KMS-11 (cell line): Measurements from ENCODE around the gene IKBKE.
A peak's percentile ranks its signal among the peaks of the same experiment; 100 is the strongest.

Experiments used
- H2AFZ ChIP-seq: fragments of 200-600 bp; sonication (generic); 2 replicates; pipeline ENCODE4 v1.6.1; 2016; ENCODE audit warnings: antibody characterized with exemption, mixed run types, low read depth
- H3K27ac ChIP-seq: fragments of 200-600 bp; sonication (generic); 2 replicates; pipeline ENCODE4 v1.6.1; 2016; ENCODE audit warnings: mild to moderate bottlenecking, mixed run types
- H3K27me3 ChIP-seq: fragments of 200-600 bp; sonication (generic); 2 replicates; pipeline ENCODE4 v1.6.1; 2017; ENCODE audit warnings: mild to moderate bottlenecking, low read depth, mixed run types, moderate library complexity; ENCODE audit not compliant: insufficient read depth
- H3K36me3 ChIP-seq: fragments of 200-600 bp; sonication (generic); 2 replicates; pipeline ENCODE4 v1.6.1; 2017; ENCODE audit warnings: mild to moderate bottlenecking, mixed run types; ENCODE audit not compliant: insufficient read depth
- H3K4me1 ChIP-seq: fragments of 200-600 bp; sonication (generic); 2 replicates; pipeline ENCODE4 v1.6.1; 2016; ENCODE audit warnings: mild to moderate bottlenecking, low read depth, mixed run types; ENCODE audit not compliant: poor library complexity, severe bottlenecking
- H3K4me2 ChIP-seq: fragments of 200-600 bp; sonication (generic); 2 replicates; pipeline ENCODE4 v1.7.0; 2016; ENCODE audit warnings: mild to moderate bottlenecking, mixed run types
- H3K4me3 ChIP-seq: fragments of 200-600 bp; sonication (generic); IDR thresholded peaks from 2 replicates; pipeline ENCODE4 v1.6.1; 2017; ENCODE audit warnings: low read depth, low read length, mixed read lengths; ENCODE audit not compliant: insufficient read depth
- H3K79me2 ChIP-seq: fragments of 200-600 bp; sonication (generic); 2 replicates; pipeline ENCODE4 v1.6.1; 2016; ENCODE audit warnings: low read depth, mixed run types; ENCODE audit not compliant: insufficient read depth
- H3K9ac ChIP-seq: fragments of 200-600 bp; sonication (generic); 2 replicates; pipeline ENCODE4 v1.6.1; 2016; ENCODE audit warnings: mild to moderate bottlenecking, mixed run types
- H4K20me1 ChIP-seq: fragments of 200-600 bp; sonication (generic); 2 replicates; pipeline ENCODE4 v1.6.1; 2016; ENCODE audit warnings: mild to moderate bottlenecking, mixed run types; ENCODE audit not compliant: insufficient read depth
- CTCF ChIP-seq: fragments of 200-600 bp; sonication (generic); conservative IDR thresholded peaks from 2 replicates; pipeline ENCODE4 v1.6.1; 2017; ENCODE audit warnings: low read depth, mild to moderate bottlenecking, antibody characterized with exemption, low read length, moderate library complexity, mixed read lengths

Gene IKBKE

DNA sequence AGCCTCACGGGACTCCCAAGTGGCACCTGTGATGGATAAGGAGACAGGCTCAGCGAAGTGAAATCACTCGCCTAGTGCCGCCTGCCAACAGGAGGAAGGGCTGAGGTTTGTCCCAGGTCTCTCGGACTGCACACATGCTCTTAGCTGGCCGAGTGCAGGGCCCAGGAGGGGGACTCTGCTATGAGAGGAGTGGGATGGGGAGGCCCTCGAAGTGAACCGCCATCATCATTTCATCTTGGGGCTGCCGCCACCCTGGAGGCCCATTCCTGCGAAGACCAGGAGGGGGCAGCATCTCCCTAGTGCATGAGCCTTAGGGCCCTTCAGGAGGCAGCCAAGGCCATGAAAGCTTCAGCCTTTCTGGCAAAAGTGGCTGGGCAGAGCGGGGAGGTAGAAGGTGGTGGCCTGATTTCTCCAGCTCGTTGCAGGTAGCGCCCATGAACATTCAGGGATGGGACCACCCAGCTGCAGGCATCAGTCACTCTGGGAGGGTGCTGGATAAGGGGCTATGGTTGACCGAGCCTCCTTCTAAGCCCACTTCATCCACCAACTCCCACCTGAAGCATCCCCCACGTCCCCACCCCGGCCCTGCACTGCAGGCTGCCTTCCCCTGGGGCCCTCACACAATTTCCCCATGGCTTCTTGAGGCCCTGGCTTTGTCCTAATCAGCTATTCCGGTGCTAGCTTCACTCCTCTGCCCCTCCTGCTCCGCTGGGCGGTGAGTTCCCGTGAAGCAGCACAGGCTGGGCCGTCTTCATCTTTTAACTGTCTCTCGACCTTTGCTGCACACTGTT lies 19.9 kb downstream of the IKBKE start:
- Histone ChIP-seq H3K9ac (no peak overlapping the region), H3K4me1 (no peaks in the 10 kb centered on the region), H3K4me3 (no peak overlapping the region), H2AFZ (no peak overlapping the region), H3K27me3 (no peaks in the 10 kb centered on the region), H3K27ac (no peak overlapping the region), H3K4me2 (no peak overlapping the region), H3K36me3 (no peaks in the 10 kb centered on the region), H4K20me1 (no peaks in the 10 kb centered on the region), H3K79me2 (no peaks in the 10 kb centered on the region)
- peak; percentile 93 for TF ChIP-seq CTCF

GRCh38 chr1:206490771-206491405 lies 20.6 kb downstream of the IKBKE start:
- Histone ChIP-seq H3K27ac (no peak overlapping the region), H3K9ac (no peak overlapping the region), H3K4me3 (no peak overlapping the region), H3K4me1 (no peaks in the 10 kb centered on the region), H3K79me2 (no peaks in the 10 kb centered on the region), H2AFZ (no peak overlapping the region), H3K4me2 (no peak overlapping the region), H3K36me3 (no peaks in the 10 kb centered on the region), H4K20me1 (no peaks in the 10 kb centered on the region), H3K27me3 (no peaks in the 10 kb centered on the region)
- no peak for TF ChIP-seq CTCF

DNA sequence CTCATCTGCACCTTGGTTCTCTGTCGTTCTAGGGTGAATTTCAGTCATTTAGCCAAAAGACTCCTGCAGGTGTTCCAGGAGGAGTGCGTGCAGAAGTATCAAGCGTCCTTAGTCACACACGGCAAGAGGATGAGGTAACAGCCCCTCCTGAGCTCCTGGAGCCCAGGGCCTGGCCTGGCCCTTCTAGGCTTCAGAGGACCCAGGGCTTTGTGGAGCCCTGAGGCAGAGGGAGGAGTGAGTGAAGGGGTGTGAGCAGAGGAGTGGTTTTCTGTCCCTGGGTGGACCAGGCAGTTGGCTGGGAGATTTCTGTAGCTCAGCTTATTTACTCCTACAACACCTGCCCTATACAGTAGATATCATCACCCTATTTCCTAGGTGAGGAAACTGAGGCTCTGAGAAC lies 21.3 kb downstream of the IKBKE start:
- no peaks in the 10 kb centered on the region for H3K79me2 ChIP-seq
- H3K4me2 ChIP-seq: no peak overlapping the region
- no peak overlapping the region for H3K4me3 ChIP-seq
- no peak for TF ChIP-seq CTCF
- H3K27me3 ChIP-seq: no peaks in the 10 kb centered on the region
- H3K9ac ChIP-seq: no peak overlapping the region
- no peaks in the 10 kb centered on the region for H4K20me1 ChIP-seq
- H3K27ac ChIP-seq: no peak overlapping the region
- no peaks in the 10 kb centered on the region for H3K36me3 ChIP-seq
- H2AFZ ChIP-seq: no peak overlapping the region
- H3K4me1 ChIP-seq: no peaks in the 10 kb centered on the region

GRCh38 chr1:206492589-206492988 lies 22.3 kb downstream of the IKBKE start:
- no peaks in the 10 kb centered on the region for H3K36me3 ChIP-seq
- H3K4me2 ChIP-seq: no peak overlapping the region
- no peak for TF ChIP-seq CTCF
- no peaks in the 10 kb centered on the region for H3K27me3 ChIP-seq
- H3K9ac ChIP-seq: no peak overlapping the region
- H4K20me1 ChIP-seq: no peaks in the 10 kb centered on the region
- H3K27ac ChIP-seq: no peak overlapping the region
- H3K79me2 ChIP-seq: no peaks in the 10 kb centered on the region
- H3K4me1 ChIP-seq: no peaks in the 10 kb centered on the region
- no peak overlapping the region for H2AFZ ChIP-seq
- no peak overlapping the region for H3K4me3 ChIP-seq
